ENCODE measurements around the gene CARD10. TPM values are rescaled to one million over a fixed set of nuclear protein-coding genes. Genes with fewer than 3 reads are reported as not detected.
A peak's percentile ranks its signal among the peaks of the same experiment; 100 is the strongest.

The CARD10 gene
- total and polyA plus RNA-seq, 2 of the 13 experiments (the other 11 are each of a cell fraction or from before 2014, with no cell fraction given) = 35.2 to 55.8 TPM

DNA sequence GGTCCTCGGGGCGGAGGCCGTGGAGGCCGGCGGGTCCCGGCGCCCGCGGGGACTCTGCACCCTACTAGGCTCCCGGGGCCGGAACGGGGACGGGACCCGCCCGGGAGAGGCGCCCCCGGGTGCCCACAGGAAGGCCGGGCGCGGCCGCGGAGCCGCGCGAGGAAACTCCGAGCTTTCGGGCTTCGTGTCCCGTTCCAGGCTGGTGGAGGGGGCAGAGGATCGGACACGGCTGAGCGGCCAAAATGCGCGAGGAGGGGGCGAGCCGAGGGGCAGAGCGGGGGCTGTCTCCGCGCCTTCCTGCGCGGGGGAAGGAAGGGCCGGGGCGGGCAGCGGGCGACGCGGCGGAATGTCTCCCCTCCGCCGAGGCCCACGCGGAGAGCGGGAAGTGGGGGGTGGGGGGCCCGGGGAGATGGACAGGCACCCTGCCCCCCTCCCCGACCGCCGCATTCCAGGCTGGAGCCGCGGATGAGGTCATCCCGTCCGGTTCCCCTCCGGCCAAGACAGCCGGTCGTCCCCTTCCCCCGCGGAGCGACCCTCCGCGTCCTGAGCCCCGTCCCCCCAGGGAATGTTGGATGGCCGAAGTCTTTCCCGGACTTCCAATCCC lies 41.5 kb upstream of the CARD10 start (continued):
- TF ChIP-seq, protein P1, sequence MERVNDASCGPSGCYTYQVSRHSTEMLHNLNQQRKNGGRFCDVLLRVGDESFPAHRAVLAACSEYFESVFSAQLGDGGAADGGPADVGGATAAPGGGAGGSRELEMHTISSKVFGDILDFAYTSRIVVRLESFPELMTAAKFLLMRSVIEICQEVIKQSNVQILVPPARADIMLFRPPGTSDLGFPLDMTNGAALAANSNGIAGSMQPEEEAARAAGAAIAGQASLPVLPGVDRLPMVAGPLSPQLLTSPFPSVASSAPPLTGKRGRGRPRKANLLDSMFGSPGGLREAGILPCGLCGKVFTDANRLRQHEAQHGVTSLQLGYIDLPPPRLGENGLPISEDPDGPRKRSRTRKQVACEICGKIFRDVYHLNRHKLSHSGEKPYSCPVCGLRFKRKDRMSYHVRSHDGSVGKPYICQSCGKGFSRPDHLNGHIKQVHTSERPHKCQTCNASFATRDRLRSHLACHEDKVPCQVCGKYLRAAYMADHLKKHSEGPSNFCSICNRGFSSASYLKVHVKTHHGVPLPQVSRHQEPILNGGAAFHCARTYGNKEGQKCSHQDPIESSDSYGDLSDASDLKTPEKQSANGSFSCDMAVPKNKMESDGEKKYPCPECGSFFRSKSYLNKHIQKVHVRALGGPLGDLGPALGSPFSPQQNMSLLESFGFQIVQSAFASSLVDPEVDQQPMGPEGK (CRISPR knock-in tag; IDR thresholded peaks at IDR 0.05) = peak; percentile 91
- 0 out of 2 replicates have a peak, but pooled peaks have one; percentile 3 for TF ChIP-seq ZMYM4 (CRISPR knock-in tag; IDR thresholded peaks at IDR 0.05)
- peak; percentile 67 for TF ChIP-seq TEAD3 (CRISPR knock-in tag; optimal IDR thresholded peaks at IDR 0.05; ENCODE audit: borderline replicate concordance)
- 0 out of 3 replicates have a peak, but pooled peaks have one; percentile 1 for TF ChIP-seq MXI1 (IDR thresholded peaks at IDR 0.05; ENCODE audit: borderline replicate concordance, low read depth, low read length)
- TF ChIP-seq TCF7L2 (IDR thresholded peaks at IDR 0.05; ENCODE audit: low read depth, low read length) = no peak
- TF ChIP-seq, protein P2, sequence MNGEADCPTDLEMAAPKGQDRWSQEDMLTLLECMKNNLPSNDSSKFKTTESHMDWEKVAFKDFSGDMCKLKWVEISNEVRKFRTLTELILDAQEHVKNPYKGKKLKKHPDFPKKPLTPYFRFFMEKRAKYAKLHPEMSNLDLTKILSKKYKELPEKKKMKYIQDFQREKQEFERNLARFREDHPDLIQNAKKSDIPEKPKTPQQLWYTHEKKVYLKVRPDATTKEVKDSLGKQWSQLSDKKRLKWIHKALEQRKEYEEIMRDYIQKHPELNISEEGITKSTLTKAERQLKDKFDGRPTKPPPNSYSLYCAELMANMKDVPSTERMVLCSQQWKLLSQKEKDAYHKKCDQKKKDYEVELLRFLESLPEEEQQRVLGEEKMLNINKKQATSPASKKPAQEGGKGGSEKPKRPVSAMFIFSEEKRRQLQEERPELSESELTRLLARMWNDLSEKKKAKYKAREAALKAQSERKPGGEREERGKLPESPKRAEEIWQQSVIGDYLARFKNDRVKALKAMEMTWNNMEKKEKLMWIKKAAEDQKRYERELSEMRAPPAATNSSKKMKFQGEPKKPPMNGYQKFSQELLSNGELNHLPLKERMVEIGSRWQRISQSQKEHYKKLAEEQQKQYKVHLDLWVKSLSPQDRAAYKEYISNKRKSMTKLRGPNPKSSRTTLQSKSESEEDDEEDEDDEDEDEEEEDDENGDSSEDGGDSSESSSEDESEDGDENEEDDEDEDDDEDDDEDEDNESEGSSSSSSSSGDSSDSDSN (CRISPR knock-in tag; IDR thresholded peaks at IDR 0.05) = no peak
- TF ChIP-seq, protein P3, sequence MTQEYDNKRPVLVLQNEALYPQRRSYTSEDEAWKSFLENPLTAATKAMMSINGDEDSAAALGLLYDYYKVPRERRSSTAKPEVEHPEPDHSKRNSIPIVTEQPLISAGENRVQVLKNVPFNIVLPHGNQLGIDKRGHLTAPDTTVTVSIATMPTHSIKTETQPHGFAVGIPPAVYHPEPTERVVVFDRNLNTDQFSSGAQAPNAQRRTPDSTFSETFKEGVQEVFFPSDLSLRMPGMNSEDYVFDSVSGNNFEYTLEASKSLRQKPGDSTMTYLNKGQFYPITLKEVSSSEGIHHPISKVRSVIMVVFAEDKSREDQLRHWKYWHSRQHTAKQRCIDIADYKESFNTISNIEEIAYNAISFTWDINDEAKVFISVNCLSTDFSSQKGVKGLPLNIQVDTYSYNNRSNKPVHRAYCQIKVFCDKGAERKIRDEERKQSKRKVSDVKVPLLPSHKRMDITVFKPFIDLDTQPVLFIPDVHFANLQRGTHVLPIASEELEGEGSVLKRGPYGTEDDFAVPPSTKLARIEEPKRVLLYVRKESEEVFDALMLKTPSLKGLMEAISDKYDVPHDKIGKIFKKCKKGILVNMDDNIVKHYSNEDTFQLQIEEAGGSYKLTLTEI (CRISPR knock-in tag; conservative IDR thresholded peaks at IDR 0.05) = no peak
- TF ChIP-seq, protein P4, sequence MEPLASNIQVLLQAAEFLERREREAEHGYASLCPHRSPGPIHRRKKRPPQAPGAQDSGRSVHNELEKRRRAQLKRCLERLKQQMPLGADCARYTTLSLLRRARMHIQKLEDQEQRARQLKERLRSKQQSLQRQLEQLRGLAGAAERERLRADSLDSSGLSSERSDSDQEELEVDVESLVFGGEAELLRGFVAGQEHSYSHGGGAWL (CRISPR knock-in tag; IDR thresholded peaks at IDR 0.05) = peak; percentile 43; the same call in 1 of the 2 replicates
- no peak for TF ChIP-seq NCOA5 (CRISPR knock-in tag; IDR thresholded peaks at IDR 0.05)
- TF ChIP-seq, protein P5, sequence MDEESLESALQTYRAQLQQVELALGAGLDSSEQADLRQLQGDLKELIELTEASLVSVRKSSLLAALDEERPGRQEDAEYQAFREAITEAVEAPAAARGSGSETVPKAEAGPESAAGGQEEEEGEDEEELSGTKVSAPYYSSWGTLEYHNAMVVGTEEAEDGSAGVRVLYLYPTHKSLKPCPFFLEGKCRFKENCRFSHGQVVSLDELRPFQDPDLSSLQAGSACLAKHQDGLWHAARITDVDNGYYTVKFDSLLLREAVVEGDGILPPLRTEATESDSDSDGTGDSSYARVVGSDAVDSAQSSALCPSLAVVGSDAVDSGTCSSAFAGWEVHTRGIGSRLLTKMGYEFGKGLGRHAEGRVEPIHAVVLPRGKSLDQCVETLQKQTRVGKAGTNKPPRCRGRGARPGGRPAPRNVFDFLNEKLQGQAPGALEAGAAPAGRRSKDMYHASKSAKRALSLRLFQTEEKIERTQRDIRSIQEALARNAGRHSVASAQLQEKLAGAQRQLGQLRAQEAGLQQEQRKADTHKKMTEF (CRISPR knock-in tag; IDR thresholded peaks at IDR 0.05) = no peak
- TF ChIP-seq ZNF841 (CRISPR knock-in tag; IDR thresholded peaks at IDR 0.05; ENCODE audit: borderline replicate concordance) = peak; percentile 35; the same call in 1 of the 2 replicates
- TF ChIP-seq, protein P6, sequence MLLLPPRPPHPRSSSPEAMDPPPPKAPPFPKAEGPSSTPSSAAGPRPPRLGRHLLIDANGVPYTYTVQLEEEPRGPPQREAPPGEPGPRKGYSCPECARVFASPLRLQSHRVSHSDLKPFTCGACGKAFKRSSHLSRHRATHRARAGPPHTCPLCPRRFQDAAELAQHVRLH (CRISPR knock-in tag; IDR thresholded peaks at IDR 0.05; ENCODE audit: borderline replicate concordance, low read depth) = 0 out of 2 replicates have a peak, but pooled peaks have one; percentile 37
- TF ChIP-seq ZNF878 (CRISPR knock-in tag; IDR thresholded peaks at IDR 0.05) = no peak
- TF ChIP-seq NCOA1 (CRISPR knock-in tag; IDR thresholded peaks at IDR 0.05) = no peak
- TF ChIP-seq, protein P7, sequence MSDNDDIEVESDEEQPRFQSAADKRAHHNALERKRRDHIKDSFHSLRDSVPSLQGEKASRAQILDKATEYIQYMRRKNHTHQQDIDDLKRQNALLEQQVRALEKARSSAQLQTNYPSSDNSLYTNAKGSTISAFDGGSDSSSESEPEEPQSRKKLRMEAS (IDR thresholded peaks at IDR 0.05) = no peak
- TF ChIP-seq ZNF773 (CRISPR knock-in tag; IDR thresholded peaks at IDR 0.05; ENCODE audit: borderline replicate concordance) = 0 out of 2 replicates have a peak, but pooled peaks have one; percentile 13
- TF ChIP-seq RXRA (CRISPR knock-in tag; IDR thresholded peaks at IDR 0.05) = peak; percentile 30; the same call in 1 of the 2 replicates
- no peak for TF ChIP-seq ZNF589 (CRISPR knock-in tag; conservative IDR thresholded peaks at IDR 0.05)

Measured in HepG2 (cell line).